Mucosa of descending colon (tissue), 3 donors: ENCODE results near the gene TMOD3. TPM values are rescaled to one million over a fixed set of nuclear protein-coding genes. Genes with fewer than 3 reads are reported as not detected.
A peak's percentile ranks its signal among the peaks of the same experiment; 100 is the strongest.

Experiments used
- ATAC-seq: fragments of 200-7000 bp; cut with Tn5 transposase; one replicate; pipeline ENCODE4 v1.9.1; 2020; ENCODE audit warnings: mild to moderate bottlenecking, moderate library complexity
- DNase-seq, 3 donors: peaks; one replicate each; pipeline ENCODE4 v3.0.0-alpha.2; 2020
- H3K36me3 ChIP-seq: fragments of 200-600 bp; one replicate; pipeline ENCODE4 v1.8.0; 2021; ENCODE audit warnings: low read depth, mild to moderate bottlenecking
- H3K4me1 ChIP-seq: fragments of 200-600 bp; one replicate; pipeline ENCODE4 v1.8.0; 2021; ENCODE audit warnings: low read depth, mild to moderate bottlenecking
- H3K4me3 ChIP-seq: fragments of 200-600 bp; one replicate; pipeline ENCODE4 v1.8.0; 2021; ENCODE audit warnings: mild to moderate bottlenecking
- H3K9me3 ChIP-seq: fragments of 200-600 bp; one replicate; pipeline ENCODE4 v1.8.0; 2021; ENCODE audit warnings: mild to moderate bottlenecking
- CTCF ChIP-seq: fragments of 200-600 bp; IDR thresholded peaks from one replicate; pipeline ENCODE4 v1.8.0; 2022; ENCODE audit warnings: antibody characterized with exemption, mild to moderate bottlenecking
- intact Hi-C, 2 donors: fragments of 100-400 bp; cut with DNase I in 1 of 2; cut with micrococcal nuclease in 1 of 2; formaldehyde crosslinking; loops; one replicate each; pipeline versions ENCODE4 v1.11.0 to v1.11.1; 2022; cut with DNase I, micrococcal nuclease
- total RNA-seq, 3 donors: library from RNA; stranded (reverse); fragmentation: NEBNext Ultra II Directional in 2 of 3; extraction: Animal tissue kit (Norgen Biotek cat#: 25700) in 2 of 3; gene quantifications; one replicate each; pipeline versions ENCODE4 v1.2.1 to v1.2.4, GENCODE V29; 2021 to 2023
- donor health status: DM: no; HTN: no; CAD: no; lungs with moderate emphysema.
- donor health status: DM: no; HTN: no; CAD: no.
- donor health status: DM: no; HTN: yes; CAD: no.

TMOD3 gene
- total RNA-seq, 3 donors from 2014 or later = 43.8 to 65.2 (median 63.7) TPM

- DNase-seq (no peak), ATAC-seq (no peak)
- TF ChIP-seq CTCF = no peak
- Histone ChIP-seq H3K36me3 (no peaks in the 10 kb centered on the region), H3K4me3 (no peak overlapping the region), H3K4me1 (no peaks in the 10 kb centered on the region), H3K9me3 (no peaks in the 10 kb centered on the region)
- intact Hi-C loops = no loop called here
Measured at GRCh38 chr15:51932161-51932560, 102.7 kb downstream of the TMOD3 start.

- ATAC-seq = peak; percentile 18
- no peak for DNase-seq
- H3K4me1 ChIP-seq = no peaks in the 10 kb centered on the region
- H3K4me3 ChIP-seq = no peak overlapping the region
- intact Hi-C loops = no loop called here
- H3K36me3 ChIP-seq = no peaks in the 10 kb centered on the region
- TF ChIP-seq CTCF = no peak
- no peaks in the 10 kb centered on the region for H3K9me3 ChIP-seq
Measured at GRCh38 chr15:51935466-51936104, 106.1 kb downstream of the TMOD3 start.

- H3K36me3 ChIP-seq = no peaks in the 10 kb centered on the region
- intact Hi-C loops = no loop called here
- TF ChIP-seq CTCF = no peak
Measured at GRCh38 chr15:51936105-51936478, 106.6 kb downstream of the TMOD3 start.

GRCh38 chr15:51938286-51938685, 108.8 kb downstream of the TMOD3 start:
- no peak for ATAC-seq
- intact Hi-C loops = no loop called here
- Histone ChIP-seq H3K9me3 (no peaks in the 10 kb centered on the region), H3K36me3 (no peaks in the 10 kb centered on the region), H3K4me3 (no peak overlapping the region), H3K4me1 (no peaks in the 10 kb centered on the region)
- peak in 1 of 3 donors; percentile 6 for DNase-seq
- no peak for TF ChIP-seq CTCF

More at GRCh38 chr15:51936105-51936478, 106.6 kb downstream of the TMOD3 start:
- ATAC-seq (no peak), DNase-seq (no peak)
- H3K4me3 ChIP-seq = no peak overlapping the region
- no peaks in the 10 kb centered on the region for H3K4me1 ChIP-seq
- no peaks in the 10 kb centered on the region for H3K9me3 ChIP-seq

- Histone ChIP-seq H3K36me3 (no peaks in the 10 kb centered on the region), H3K9me3 (no peaks in the 10 kb centered on the region), H3K4me3 (no peak overlapping the region), H3K4me1 (no peaks in the 10 kb centered on the region)
- intact Hi-C loops = no loop called here
- DNase-seq (no peak), ATAC-seq (no peak)
- TF ChIP-seq CTCF = no peak
Measured at GRCh38 chr15:51939216-51939615, 109.8 kb downstream of the TMOD3 start.

- ATAC-seq (no peak), DNase-seq (no peak)
- Histone ChIP-seq H3K4me1 (no peaks in the 10 kb centered on the region), H3K36me3 (peaks cover 11% of the 10 kb centered on the region), H3K9me3 (no peaks in the 10 kb centered on the region), H3K4me3 (no peak overlapping the region)
- no peak for TF ChIP-seq CTCF
- intact Hi-C loops = no loop called here
Measured at GRCh38 chr15:51947124-51947523, 117.7 kb downstream of the TMOD3 start.
